Hematopoietic multipotent progenitor cell treated with erythropoietin and hydrocortisone succinate and interleukin-3 and kit ligand, for 8 days (in vitro differentiated cells): ENCODE data around the gene NOTCH2NLA.
"Not testable (repeated sequence)": the region's sequence is repeated elsewhere in the genome, so short reads cannot be mapped to it uniquely, and the experiment has no call there.

Experiments
- DNase-seq: peaks from one replicate; pipeline ENCODE4 v3.0.0-alpha.2; 2015

Gene NOTCH2NLA

GRCh38 chr1:146228710-146229477, at the start of gene NOTCH2NLA:
Gene NOTCH2NLA (minus strand): TSS chr1:146229021. CDS start chr1:146189337, 39,684 bp downstream.
- not testable (repeated sequence) for DNase-seq

GRCh38 chr1:146278346-146278745, 49.5 kb upstream of the NOTCH2NLA start:
- DNase-seq = not testable (repeated sequence)

GRCh38 chr1:146277087-146277486, 48.3 kb upstream of the NOTCH2NLA start:
- not testable (repeated sequence) for DNase-seq

- DNase-seq = not testable (repeated sequence)
These were observed 45.3 kb upstream of the NOTCH2NLA start for GRCh38 chr1:146274083-146274482.

- DNase-seq = not testable (repeated sequence)
These were observed 44.4 kb upstream of the NOTCH2NLA start for GRCh38 chr1:146273194-146273593.

GRCh38 chr1:146272734-146273133, 43.9 kb upstream of the NOTCH2NLA start:
- not testable (repeated sequence) for DNase-seq

GRCh38 chr1:146271977-146272376, 43.2 kb upstream of the NOTCH2NLA start:
- not testable (repeated sequence) for DNase-seq

GRCh38 chr1:146270129-146270528, 41.3 kb upstream of the NOTCH2NLA start:
- not testable (repeated sequence) for DNase-seq

- DNase-seq = not testable (repeated sequence)
These were observed 37.4 kb upstream of the NOTCH2NLA start for GRCh38 chr1:146266179-146266748.

- not testable (repeated sequence) for DNase-seq
These were observed 35.9 kb upstream of the NOTCH2NLA start for GRCh38 chr1:146264761-146265160.

- DNase-seq = not testable (repeated sequence)
These were observed 31.3 kb upstream of the NOTCH2NLA start for GRCh38 chr1:146260006-146260730.

GRCh38 chr1:146257992-146258552, 29.3 kb upstream of the NOTCH2NLA start:
- not testable (repeated sequence) for DNase-seq

GRCh38 chr1:146254569-146255197, 25.9 kb upstream of the NOTCH2NLA start:
- DNase-seq = not testable (repeated sequence)

GRCh38 chr1:146253249-146253855, 24.5 kb upstream of the NOTCH2NLA start:
- DNase-seq = not testable (repeated sequence)

- DNase-seq = not testable (repeated sequence)
These were observed 22.7 kb upstream of the NOTCH2NLA start for GRCh38 chr1:146251523-146251922.

GRCh38 chr1:146248643-146249042, 19.8 kb upstream of the NOTCH2NLA start:
- DNase-seq = not testable (repeated sequence)

GRCh38 chr1:146236626-146237025, 7.8 kb upstream of the NOTCH2NLA start:
- DNase-seq = not testable (repeated sequence)

GRCh38 chr1:146236026-146236601, 7.3 kb upstream of the NOTCH2NLA start:
- not testable (repeated sequence) for DNase-seq

GRCh38 chr1:146228144-146228682, 608 bp downstream of the NOTCH2NLA start:
- DNase-seq = not testable (repeated sequence)

GRCh38 chr1:146174531-146174930, 54.3 kb downstream of the NOTCH2NLA start:
- DNase-seq = not testable (repeated sequence)

GRCh38 chr1:146167740-146168139, 61.1 kb downstream of the NOTCH2NLA start:
- not testable (repeated sequence) for DNase-seq
